CD14-positive monocyte (primary cell): ENCODE data around the gene CCL5. TPM values are rescaled to one million over a fixed set of nuclear protein-coding genes. Genes with fewer than 3 reads are reported as not detected.

Experiments
- DNase-seq, 3 donors: peaks; one replicate each; pipeline ENCODE4 v3.0.0-alpha.2; 2011 to 2022
- H2AFZ ChIP-seq: 2 replicates; pipeline ENCODE4 v1.6.0; 2012; ENCODE audit warnings: mild to moderate bottlenecking, low read depth, low read length, inconsistent platforms; ENCODE audit not compliant: insufficient read depth, poor library complexity, severe bottlenecking
- H3K27ac ChIP-seq, 2 donors: 1 replicate in 1 of 2; 2 replicates in 1 of 2; pipeline ENCODE4 v1.5.1; 2012 to 2013; ENCODE audit warnings: low read length in 2 of 2, control low read depth in 1 of 2, inconsistent platforms in 1 of 2, low read depth in 1 of 2, mild to moderate bottlenecking in 1 of 2
- H3K27me3 ChIP-seq, 2 donors: one replicate each; pipeline versions ENCODE4 v1.6.0 to v1.6.1; 2011 to 2013; ENCODE audit warnings: low read length in 2 of 2; ENCODE audit not compliant: control insufficient read depth in 2 of 2, insufficient read depth in 2 of 2
- H3K36me3 ChIP-seq, 2 donors: replicated peaks in 1 of 2; 1 replicate in 1 of 2; 2 replicates in 1 of 2; pipeline versions ENCODE4 v1.5.1 to v1.6.1; 2012 to 2013; ENCODE audit warnings: low read length in 2 of 2, control low read depth in 1 of 2, inconsistent platforms in 1 of 2, mild to moderate bottlenecking in 1 of 2; ENCODE audit not compliant: insufficient read depth in 2 of 2, control insufficient read depth in 1 of 2
- H3K4me1 ChIP-seq, 2 donors: 1 replicate in 1 of 2; 2 replicates in 1 of 2; pipeline versions ENCODE4 v1.5.1 to v1.6.1; 2012 to 2013; ENCODE audit warnings: low read length in 2 of 2, control low read depth in 1 of 2, inconsistent platforms in 1 of 2, mild to moderate bottlenecking in 1 of 2, moderate library complexity in 1 of 2; ENCODE audit not compliant: insufficient read depth in 2 of 2, control insufficient read depth in 1 of 2
- H3K4me2 ChIP-seq: replicated peaks from 2 replicates; pipeline ENCODE3; 2012; ENCODE audit warnings: low read length, moderate library complexity, mild to moderate bottlenecking; ENCODE audit not compliant: poor library complexity, severe bottlenecking; ENCODE audit errors: extremely low read depth
- H3K4me3 ChIP-seq, 3 experiments: fragments of 200-600 bp in 1 of 3; sonication (generic) in 1 of 3; replicated peaks in 1 of 3; 1 replicate in 2 of 3; 2 replicates in 1 of 3; pipeline ENCODE4 v1.5.1; 2011 to 2013; ENCODE audit warnings: low read length in 3 of 3, mild to moderate bottlenecking in 3 of 3, control low read depth in 2 of 3, low read depth in 2 of 3, inconsistent platforms in 1 of 3, moderate library complexity in 1 of 3
- H3K79me2 ChIP-seq: 2 replicates; pipeline ENCODE4 v1.6.0; 2012; ENCODE audit warnings: mild to moderate bottlenecking, control low read depth, inconsistent platforms, low read length, moderate library complexity; ENCODE audit not compliant: insufficient read depth
- H3K9ac ChIP-seq: 2 replicates; pipeline ENCODE4 v1.6.0; 2017; ENCODE audit warnings: low read length, mild to moderate bottlenecking; ENCODE audit not compliant: insufficient read depth, poor library complexity, severe bottlenecking
- H3K9me3 ChIP-seq, 2 donors: replicated peaks in 1 of 2; 1 replicate in 1 of 2; 2 replicates in 1 of 2; pipeline versions ENCODE4 v1.5.1 to v1.6.1; 2012 to 2013; ENCODE audit warnings: low read length in 2 of 2, control low read depth in 1 of 2; ENCODE audit not compliant: control insufficient read depth in 1 of 2, insufficient read depth in 1 of 2
- H4K20me1 ChIP-seq: 2 replicates; pipeline ENCODE4 v1.6.0; 2012; ENCODE audit warnings: mild to moderate bottlenecking, low read length, control low read depth, moderate library complexity; ENCODE audit not compliant: insufficient read depth
- H3K27ac Mint-ChIP-seq, 7 donors: one replicate each; pipeline ENCODE4 v1.8.0; 2020; ENCODE audit warnings: mild to moderate bottlenecking in 7 of 7, mixed read lengths in 7 of 7, moderate library complexity in 6 of 7, inconsistent platforms in 2 of 7
- H3K27me3 Mint-ChIP-seq, 3 donors: one replicate each; pipeline ENCODE4 v1.8.0; 2021 to 2022; ENCODE audit warnings: low read depth in 3 of 3, mild to moderate bottlenecking in 3 of 3, mixed read lengths in 3 of 3, moderate library complexity in 3 of 3, inconsistent platforms in 1 of 3
- H3K36me3 Mint-ChIP-seq, 2 donors: one replicate each; pipeline ENCODE4 v1.8.0; 2020; ENCODE audit warnings: mixed read lengths in 2 of 2, inconsistent platforms in 1 of 2, mild to moderate bottlenecking in 1 of 2
- H3K4me1 Mint-ChIP-seq: one replicate; pipeline ENCODE4 v1.8.0; 2020; ENCODE audit warnings: mild to moderate bottlenecking, mixed read lengths
- H3K4me3 Mint-ChIP-seq, 2 donors: one replicate each; pipeline ENCODE4 v1.8.0; 2020; ENCODE audit warnings: mild to moderate bottlenecking in 2 of 2, mixed read lengths in 2 of 2, moderate library complexity in 1 of 2
- H3K9me3 Mint-ChIP-seq, 7 donors: one replicate each; pipeline ENCODE4 v1.8.0; 2020 to 2022; ENCODE audit warnings: mixed read lengths in 7 of 7, mild to moderate bottlenecking in 6 of 7, moderate library complexity in 6 of 7, inconsistent platforms in 2 of 7
- WGBS: methylation state at CpG from one replicate; pipeline ENCODE4 v1.1.5; 2013; ENCODE audit warnings: missing lambda C conversion rate; ENCODE audit not compliant: insufficient coverage; 5-methylcytosine and 5-hydroxymethylcytosine counted together
- intact Hi-C, 2 donors: fragments of 100-400 bp; cut with micrococcal nuclease; formaldehyde crosslinking; loops; one replicate each; pipeline versions ENCODE4 v1.15.0 to v1.15.1; 2023
- polyA plus RNA-seq, 3 donors: library from polyadenylated mRNA; depleted of rRNA in 1 of 3; unstranded in 2 of 3; stranded (reverse) in 1 of 3; fragments of 300-500 nt in 2 of 3; fragments of >200 nt in 1 of 3; fragmentation: Illumina TruSeq in 2 of 3; gene quantifications; 1 replicate in 2 of 3; 2 replicates in 1 of 3; pipeline ENCODE4 v1.2.3, GENCODE V29; 2012 to 2021
- TF ChIP-seq, protein P1 (sequence below): fragments of 200-600 bp; IDR thresholded peaks from one replicate; pipeline ENCODE4 v1.8.0; 2022; ENCODE audit warnings: antibody characterized with exemption, mild to moderate bottlenecking

CCL5 gene
- polyA plus RNA-seq, 3 donors, result 0.95 to 6.8 (median 2.8) TPM

- WGBS, result 100% methylated on average over 3 of the region's 3 CpGs
- no peak for DNase-seq
- Histone ChIP-seq H3K79me2 (no peaks in the 10 kb centered on the region), H3K36me3 (no peaks in the 10 kb centered on the region), H3K9me3 (no peaks in the 10 kb centered on the region), H3K4me3 (no peak overlapping the region), H3K4me1 (no peaks in the 10 kb centered on the region), H3K4me2 (no peak overlapping the region), H3K27ac (no peak overlapping the region), H2AFZ (no peak overlapping the region), H3K9ac (no peak overlapping the region), H3K27me3 (no peaks in the 10 kb centered on the region), H4K20me1 (no peaks in the 10 kb centered on the region)
- H3K36me3 Mint-ChIP-seq, result peaks cover 2 to 9% of the 10 kb centered on the region in 2 donors
- TF ChIP-seq, protein P1, sequence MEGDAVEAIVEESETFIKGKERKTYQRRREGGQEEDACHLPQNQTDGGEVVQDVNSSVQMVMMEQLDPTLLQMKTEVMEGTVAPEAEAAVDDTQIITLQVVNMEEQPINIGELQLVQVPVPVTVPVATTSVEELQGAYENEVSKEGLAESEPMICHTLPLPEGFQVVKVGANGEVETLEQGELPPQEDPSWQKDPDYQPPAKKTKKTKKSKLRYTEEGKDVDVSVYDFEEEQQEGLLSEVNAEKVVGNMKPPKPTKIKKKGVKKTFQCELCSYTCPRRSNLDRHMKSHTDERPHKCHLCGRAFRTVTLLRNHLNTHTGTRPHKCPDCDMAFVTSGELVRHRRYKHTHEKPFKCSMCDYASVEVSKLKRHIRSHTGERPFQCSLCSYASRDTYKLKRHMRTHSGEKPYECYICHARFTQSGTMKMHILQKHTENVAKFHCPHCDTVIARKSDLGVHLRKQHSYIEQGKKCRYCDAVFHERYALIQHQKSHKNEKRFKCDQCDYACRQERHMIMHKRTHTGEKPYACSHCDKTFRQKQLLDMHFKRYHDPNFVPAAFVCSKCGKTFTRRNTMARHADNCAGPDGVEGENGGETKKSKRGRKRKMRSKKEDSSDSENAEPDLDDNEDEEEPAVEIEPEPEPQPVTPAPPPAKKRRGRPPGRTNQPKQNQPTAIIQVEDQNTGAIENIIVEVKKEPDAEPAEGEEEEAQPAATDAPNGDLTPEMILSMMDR, result no peak
- no peak overlapping the region for H3K27ac Mint-ChIP-seq
- H3K9me3 Mint-ChIP-seq, result peaks cover 0 to 3% (median 0%) of the 10 kb centered on the region in 7 donors
- peaks cover 0 to 4% (median 0%) of the 10 kb centered on the region in 3 donors for H3K27me3 Mint-ChIP-seq
- H3K4me3 Mint-ChIP-seq, result no peak overlapping the region
- H3K4me1 Mint-ChIP-seq, result peaks cover 7% of the 10 kb centered on the region
- intact Hi-C loops, result no loop called here
Observed at GRCh38 chr17:35915153-35915964, 35.2 kb upstream of the CCL5 start.

DNA sequence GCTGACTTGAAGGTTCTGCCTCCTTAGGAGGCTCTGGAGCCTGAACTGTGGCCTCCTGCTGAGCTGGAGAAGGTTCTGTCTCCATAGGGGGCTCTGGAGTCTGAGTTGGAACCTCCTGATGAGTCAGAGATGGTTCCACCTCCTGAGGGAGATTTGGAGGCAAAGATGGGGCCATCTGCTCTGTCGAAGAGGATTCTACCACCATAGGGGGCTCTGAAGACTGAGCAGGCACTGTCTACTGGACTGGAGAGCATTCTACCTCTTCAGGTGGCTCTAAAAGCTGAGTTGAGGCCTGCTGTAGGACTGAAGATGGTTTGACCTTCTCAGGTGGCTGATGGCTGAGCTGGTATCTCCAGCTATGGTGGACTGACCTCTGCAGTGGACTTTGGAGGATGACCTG, 34.2 kb upstream of the CCL5 start:
- no peak overlapping the region for H3K4me3 ChIP-seq
- peaks cover 2 to 7% of the 10 kb centered on the region in 2 donors for H3K36me3 Mint-ChIP-seq
- TF ChIP-seq, protein P1, result no peak
- no peak overlapping the region for H3K4me3 Mint-ChIP-seq
- DNase-seq, result no peak
- H4K20me1 ChIP-seq, result no peaks in the 10 kb centered on the region
- no peak overlapping the region for H3K27ac ChIP-seq
- H3K36me3 ChIP-seq, result no peaks in the 10 kb centered on the region
- no peaks in the 10 kb centered on the region for H3K27me3 ChIP-seq
- 80% methylated on average over 1 of the region's 1 CpG for whole genome bisulfite sequencing
- H2AFZ ChIP-seq, result no peak overlapping the region
- no peak overlapping the region for H3K9ac ChIP-seq
- no peaks in the 10 kb centered on the region for H3K9me3 ChIP-seq
- peaks cover 0 to 4% (median 0%) of the 10 kb centered on the region in 3 donors for H3K27me3 Mint-ChIP-seq
- peaks cover 7% of the 10 kb centered on the region for H3K4me1 Mint-ChIP-seq
- H3K79me2 ChIP-seq, result no peaks in the 10 kb centered on the region
- no peak overlapping the region for H3K4me2 ChIP-seq
- no peaks in the 10 kb centered on the region for H3K4me1 ChIP-seq
- peaks cover 0 to 3% (median 0%) of the 10 kb centered on the region in 7 donors for H3K9me3 Mint-ChIP-seq
- intact Hi-C loops, result no loop called here
- H3K27ac Mint-ChIP-seq, result no peak overlapping the region
